Neural crest cell (in vitro differentiated cells): ENCODE results near the gene MAS1. TPM values are rescaled to one million over a fixed set of nuclear protein-coding genes. Genes with fewer than 3 reads are reported as not detected.

Experiments used
- DNase-seq: peaks from one replicate; pipeline ENCODE4 v3.0.0; 2021; ENCODE audit warnings: low read depth, mixed read lengths, low spot score
- H3K27ac Mint-ChIP-seq: one replicate; pipeline ENCODE4 v1.8.0; 2021; ENCODE audit warnings: mild to moderate bottlenecking, mixed read lengths; ENCODE audit not compliant: unreplicated experiment
- H3K27me3 Mint-ChIP-seq: 2 replicates; pipeline ENCODE4 v1.8.0; 2021; ENCODE audit warnings: low read depth, mild to moderate bottlenecking, mixed read lengths
- H3K36me3 Mint-ChIP-seq: 2 replicates; pipeline ENCODE4 v1.8.0; 2021; ENCODE audit warnings: low read depth, mild to moderate bottlenecking, mixed read lengths
- H3K4me1 Mint-ChIP-seq: 2 replicates; pipeline ENCODE4 v1.8.0; 2021; ENCODE audit warnings: mixed read lengths
- H3K4me3 Mint-ChIP-seq: one replicate; pipeline ENCODE4 v1.8.0; 2021; ENCODE audit warnings: mild to moderate bottlenecking, mixed read lengths
- H3K9me3 Mint-ChIP-seq: 2 replicates; pipeline ENCODE4 v1.8.0; 2021; ENCODE audit warnings: mixed read lengths
- CTCF ChIP-seq: fragments of 200-600 bp; sonication (generic); conservative IDR thresholded peaks from 2 replicates; pipeline ENCODE4 v1.5.0; 2021; ENCODE audit warnings: antibody characterized with exemption, mild to moderate bottlenecking
- total RNA-seq: library from RNA; stranded (reverse); gene quantifications from 2 replicates; pipeline ENCODE4 v1.2.1, GENCODE V29; 2021

Gene MAS1
- total RNA-seq, 1 donor from 2014 or later = not detected

GRCh38 chr6:159875194-159875593 is 15.6 kb upstream of the MAS1 start:
- H3K4me3 Mint-ChIP-seq = no peak overlapping the region
- no peak overlapping the region for H3K27ac Mint-ChIP-seq
- H3K36me3 Mint-ChIP-seq = no peaks in the 10 kb centered on the region
- no peaks in the 10 kb centered on the region for H3K9me3 Mint-ChIP-seq
- H3K4me1 Mint-ChIP-seq = no peaks in the 10 kb centered on the region
- TF ChIP-seq CTCF = no peak
- no peak for DNase-seq
- peaks cover 5% of the 10 kb centered on the region for H3K27me3 Mint-ChIP-seq

GRCh38 chr6:159876242-159876641 is 14.5 kb upstream of the MAS1 start:
- H3K36me3 Mint-ChIP-seq = no peaks in the 10 kb centered on the region
- DNase-seq = no peak
- H3K27ac Mint-ChIP-seq = no peak overlapping the region
- H3K4me3 Mint-ChIP-seq = no peak overlapping the region
- no peaks in the 10 kb centered on the region for H3K4me1 Mint-ChIP-seq
- H3K27me3 Mint-ChIP-seq = peaks cover 5% of the 10 kb centered on the region
- TF ChIP-seq CTCF = no peak
- no peaks in the 10 kb centered on the region for H3K9me3 Mint-ChIP-seq

- peaks cover 4% of the 10 kb centered on the region for H3K27me3 Mint-ChIP-seq
- H3K4me3 Mint-ChIP-seq = no peak overlapping the region
- no peaks in the 10 kb centered on the region for H3K9me3 Mint-ChIP-seq
- H3K27ac Mint-ChIP-seq = no peak overlapping the region
- H3K4me1 Mint-ChIP-seq = no peaks in the 10 kb centered on the region
- no peak for TF ChIP-seq CTCF
- DNase-seq = no peak
- no peaks in the 10 kb centered on the region for H3K36me3 Mint-ChIP-seq
Observed at GRCh38 chr6:159877256-159877808, 13.5 kb upstream of the MAS1 start.

- TF ChIP-seq CTCF = no peak
- H3K9me3 Mint-ChIP-seq = no peaks in the 10 kb centered on the region
Observed at GRCh38 chr6:159878341-159878740, 12.4 kb upstream of the MAS1 start.

GRCh38 chr6:159879856-159880255 is 10.9 kb upstream of the MAS1 start:
- Mint-ChIP-seq H3K4me3 (no peak overlapping the region), H3K27me3 (peaks cover 7% of the 10 kb centered on the region), H3K27ac (no peak overlapping the region), H3K4me1 (no peaks in the 10 kb centered on the region), H3K9me3 (no peaks in the 10 kb centered on the region), H3K36me3 (no peaks in the 10 kb centered on the region)
- TF ChIP-seq CTCF = no peak
- no peak for DNase-seq

More at GRCh38 chr6:159878341-159878740, 12.4 kb upstream of the MAS1 start:
- H3K36me3 Mint-ChIP-seq = no peaks in the 10 kb centered on the region
- no peak for DNase-seq
- no peak overlapping the region for H3K4me3 Mint-ChIP-seq
- no peak overlapping the region for H3K27ac Mint-ChIP-seq
- peaks cover 7% of the 10 kb centered on the region for H3K27me3 Mint-ChIP-seq
- H3K4me1 Mint-ChIP-seq = no peaks in the 10 kb centered on the region
